Skeletal muscle cell (primary cell): ENCODE measurements around the gene EPHA1.

Experiments used
- DNase-seq: peaks from one replicate; pipeline ENCODE4 v3.0.0-alpha.2; 2010; ENCODE audit warnings: low read depth
- H3K4me3 ChIP-seq: 2 replicates; pipeline ENCODE4 v1.5.1; 2011; ENCODE audit warnings: low read depth, mild to moderate bottlenecking, control low read depth, low read length, moderate library complexity

Gene EPHA1

GRCh38 chr7:143408686-143409561 is at the start of gene EPHA1:
EPHA1 (minus strand) TSS chr7:143408856; CDS start chr7:143408805, 51 bp downstream.
- no peak within 1 kb of the TSS for H3K4me3 ChIP-seq
- DNase-seq: no peak

- no peak for DNase-seq
- H3K4me3 ChIP-seq: no peak overlapping the region
These were observed 49.6 kb upstream of the EPHA1 start for GRCh38 chr7:143458263-143458662.

DNA sequence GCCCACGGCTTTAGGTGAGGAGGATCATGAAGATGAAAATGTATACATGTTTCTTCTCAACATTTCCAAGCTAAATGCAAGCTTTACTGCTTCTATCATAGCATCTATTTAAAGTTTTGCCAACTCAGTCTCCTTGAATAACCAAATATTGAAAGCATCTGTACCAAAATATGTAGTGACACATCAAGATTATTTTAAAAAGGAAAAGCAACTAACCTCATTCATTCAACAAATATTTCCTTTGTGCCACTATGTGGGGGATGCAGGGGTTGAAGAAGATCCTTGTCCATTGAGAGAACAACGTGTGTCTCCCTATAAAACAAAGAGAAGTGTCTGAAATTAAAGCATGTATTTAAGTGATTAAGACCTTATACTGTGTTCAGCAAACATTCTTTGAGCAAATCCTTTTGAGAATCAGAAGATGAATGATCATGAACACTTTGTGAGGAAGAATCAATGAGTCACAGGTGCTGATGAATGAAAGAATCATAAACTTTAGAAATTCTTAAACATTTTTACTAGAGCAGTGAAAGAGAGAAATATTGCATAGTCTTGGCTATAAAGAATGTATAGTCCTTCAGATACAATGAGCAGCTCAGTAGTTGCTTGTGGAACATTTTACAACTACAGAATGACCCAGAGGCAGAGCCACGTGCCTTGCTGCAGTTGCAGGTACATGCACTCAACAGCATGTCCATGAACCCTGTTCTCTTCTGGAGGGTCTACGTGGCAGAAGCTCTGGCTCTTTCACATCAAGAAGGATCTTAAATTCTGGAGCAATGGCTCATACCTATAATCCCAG is 48.5 kb upstream of the EPHA1 start:
- DNase-seq: no peak

GRCh38 chr7:143455942-143456341 is 47.3 kb upstream of the EPHA1 start:
- no peak overlapping the region for H3K4me3 ChIP-seq
- DNase-seq: no peak

More for the DNA sequence above, 48.5 kb upstream of the EPHA1 start:
- no peak overlapping the region for H3K4me3 ChIP-seq

- H3K4me3 ChIP-seq: no peak overlapping the region
These were observed 46.8 kb upstream of the EPHA1 start for GRCh38 chr7:143455491-143455890.

DNA sequence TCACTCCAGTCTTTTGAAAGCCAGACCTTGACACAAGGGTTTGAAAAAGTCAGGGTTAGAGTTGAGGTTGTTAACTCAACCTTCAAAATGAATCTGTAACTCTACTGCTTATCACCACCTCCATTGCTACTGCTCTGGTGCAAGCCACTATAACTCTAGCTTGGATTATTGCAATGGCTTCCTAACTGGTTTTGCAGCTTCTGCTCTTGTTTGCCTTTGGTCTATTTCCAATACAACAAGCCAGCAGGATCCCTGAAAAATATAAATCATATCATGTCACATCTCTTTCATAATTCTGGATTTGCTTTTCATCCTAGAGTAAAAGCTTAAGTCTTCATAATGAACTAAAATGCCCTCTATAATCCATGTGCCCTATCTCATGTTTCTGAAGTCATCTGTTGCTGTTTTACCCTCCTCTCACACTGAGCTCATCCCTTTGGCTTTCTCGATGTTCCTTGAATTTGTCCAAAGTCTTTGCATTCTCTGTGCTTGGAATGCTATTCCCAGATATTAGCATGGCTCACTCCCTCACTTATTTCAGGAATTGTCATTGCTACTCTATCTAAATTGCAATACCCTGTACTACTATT is 45.5 kb upstream of the EPHA1 start:
- DNase-seq: no peak
- no peak overlapping the region for H3K4me3 ChIP-seq

More at GRCh38 chr7:143455491-143455890, 46.8 kb upstream of the EPHA1 start:
- no peak for DNase-seq

DNA sequence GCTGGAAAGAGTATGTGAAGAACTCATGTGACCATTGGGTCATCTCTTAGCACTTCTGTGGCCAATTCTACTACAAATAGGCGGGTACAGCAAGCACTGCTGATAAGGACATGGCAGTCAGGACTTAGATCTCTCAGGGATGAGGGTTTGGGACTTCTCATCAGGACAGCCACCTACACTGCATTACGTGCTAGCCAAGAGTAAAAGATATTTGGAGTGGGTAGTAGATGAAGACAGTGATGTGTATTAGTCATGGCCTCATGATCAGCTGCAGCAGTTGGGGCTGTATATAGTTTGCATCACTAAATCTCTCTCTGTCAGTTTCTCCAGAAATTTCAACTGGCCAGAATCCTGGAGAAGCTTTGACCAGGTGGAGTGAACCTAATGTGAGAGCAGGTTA is 43.8 kb upstream of the EPHA1 start:
- H3K4me3 ChIP-seq: no peak overlapping the region
- DNase-seq: no peak

- H3K4me3 ChIP-seq: no peak overlapping the region
- DNase-seq: no peak
These were observed 43.1 kb upstream of the EPHA1 start for GRCh38 chr7:143451746-143452145.

DNA sequence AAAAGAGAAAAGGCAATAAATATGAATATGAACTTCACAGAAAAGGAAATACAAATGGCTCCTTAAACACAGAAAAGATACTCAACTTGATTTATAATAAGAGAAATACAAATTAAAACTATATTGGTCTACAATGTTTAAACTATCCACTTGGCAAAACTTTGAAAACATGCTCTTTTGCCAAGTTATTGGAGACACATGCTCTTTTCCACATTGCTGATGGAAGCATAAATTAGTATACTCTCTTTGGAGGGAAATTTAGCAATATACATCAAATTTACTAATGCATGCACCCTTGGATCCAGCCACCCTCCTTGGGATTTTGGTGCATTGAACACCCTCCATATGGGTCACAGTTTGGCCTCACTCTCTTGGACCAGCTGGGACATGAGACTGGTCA is 42.5 kb upstream of the EPHA1 start:
- no peak for DNase-seq
- no peak overlapping the region for H3K4me3 ChIP-seq

- no peak overlapping the region for H3K4me3 ChIP-seq
- DNase-seq: no peak
These were observed 41.1 kb upstream of the EPHA1 start for GRCh38 chr7:143449793-143450192.

- DNase-seq: no peak
- no peak overlapping the region for H3K4me3 ChIP-seq
These were observed 39.8 kb upstream of the EPHA1 start for GRCh38 chr7:143448429-143448828.

DNA sequence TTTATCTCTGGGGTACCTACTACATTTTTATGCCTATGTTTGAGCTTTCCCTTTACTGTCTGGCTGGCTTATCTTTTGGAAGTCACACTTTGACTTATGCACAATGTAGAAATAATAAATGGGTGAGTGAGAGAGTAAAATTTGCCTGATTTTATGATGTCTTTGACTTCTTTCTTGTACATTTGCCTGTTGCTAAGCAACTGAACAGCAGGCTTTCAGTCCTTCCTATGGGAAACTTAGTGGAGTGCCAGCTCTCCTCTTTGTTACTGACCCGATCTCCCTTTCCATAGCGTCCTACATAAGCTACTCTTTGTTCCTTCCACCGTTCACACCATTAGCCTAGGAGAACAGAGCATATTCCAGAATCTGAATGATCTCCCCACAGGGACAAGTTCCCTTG is 38.8 kb upstream of the EPHA1 start:
- H3K4me3 ChIP-seq: no peak overlapping the region

DNA sequence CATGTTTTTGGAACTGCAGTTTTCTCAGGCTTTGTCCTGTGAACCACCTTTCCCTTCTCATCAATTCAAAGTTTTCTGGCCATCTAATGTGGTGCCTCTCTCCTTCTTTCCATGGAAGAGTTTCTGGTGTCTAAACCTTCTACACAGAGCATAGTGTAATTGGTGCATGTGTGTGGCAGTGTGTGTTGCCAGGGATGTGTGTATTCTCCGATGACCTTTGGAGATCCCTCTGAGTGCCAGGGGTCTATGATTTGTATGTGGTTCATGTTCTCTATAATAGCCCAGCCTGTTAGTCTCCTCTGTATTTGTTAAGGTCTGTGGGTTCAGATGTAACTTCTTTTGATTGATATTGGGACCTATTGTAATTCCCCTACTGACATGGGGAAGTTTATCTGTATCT is 36.1 kb upstream of the EPHA1 start:
- H3K4me3 ChIP-seq: no peak overlapping the region
- no peak for DNase-seq

More for the DNA sequence above, 38.8 kb upstream of the EPHA1 start:
- no peak for DNase-seq

GRCh38 chr7:143444063-143444782 is 35.6 kb upstream of the EPHA1 start:
- DNase-seq: no peak
- no peak overlapping the region for H3K4me3 ChIP-seq

- no peak within 1 kb of the TSS for H3K4me3 ChIP-seq
- no peak for DNase-seq
These were observed 34.5 kb upstream of the EPHA1 start, which contains the start of gene TAS2R60 for GRCh38 chr7:143443153-143443552. TAS2R60 (plus strand) TSS chr7:143443453; CDS start chr7:143443453, 0 bp downstream.

DNA sequence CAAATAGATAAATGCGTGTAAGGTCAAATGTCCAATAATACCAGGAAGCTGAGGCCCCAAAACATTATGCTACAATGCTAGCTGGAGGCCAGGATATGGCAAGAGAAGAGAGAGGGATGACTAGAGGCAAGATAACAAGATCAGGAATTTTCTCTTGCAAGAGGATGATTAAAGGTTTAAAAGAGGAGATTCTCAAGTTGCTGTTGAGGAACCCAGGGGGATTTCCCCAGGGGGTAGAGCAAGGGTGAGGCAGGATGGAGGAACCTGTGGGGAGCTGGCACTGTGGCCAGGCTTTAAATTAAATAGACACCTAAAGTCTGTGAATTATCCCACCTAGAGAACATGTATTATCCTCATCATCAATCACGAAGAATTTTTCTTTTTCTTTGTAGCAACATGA is 31.2 kb upstream of the EPHA1 start:
- H3K4me3 ChIP-seq: no peak overlapping the region
- no peak for DNase-seq

DNA sequence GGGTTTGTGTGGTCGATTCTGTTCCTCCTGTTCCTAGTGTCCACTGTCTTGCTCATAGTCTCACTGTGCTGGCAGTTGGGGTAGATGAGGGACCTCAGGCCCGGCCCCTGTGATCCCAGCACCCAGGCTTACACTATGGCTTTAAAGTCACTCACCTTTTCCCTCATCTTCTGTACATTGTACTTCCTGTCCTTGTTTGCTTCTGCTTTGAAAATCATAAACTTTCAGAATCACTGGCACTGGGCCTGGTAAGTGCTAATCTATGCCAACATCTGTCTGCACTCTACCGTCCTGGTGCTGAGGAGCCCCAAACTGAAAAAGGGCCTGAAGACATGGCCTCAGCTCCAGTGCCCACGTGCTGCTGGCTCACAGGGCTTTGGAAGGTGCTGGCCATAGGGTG is 28.9 kb upstream of the EPHA1 start:
- DNase-seq: no peak
- H3K4me3 ChIP-seq: no peak overlapping the region

DNA sequence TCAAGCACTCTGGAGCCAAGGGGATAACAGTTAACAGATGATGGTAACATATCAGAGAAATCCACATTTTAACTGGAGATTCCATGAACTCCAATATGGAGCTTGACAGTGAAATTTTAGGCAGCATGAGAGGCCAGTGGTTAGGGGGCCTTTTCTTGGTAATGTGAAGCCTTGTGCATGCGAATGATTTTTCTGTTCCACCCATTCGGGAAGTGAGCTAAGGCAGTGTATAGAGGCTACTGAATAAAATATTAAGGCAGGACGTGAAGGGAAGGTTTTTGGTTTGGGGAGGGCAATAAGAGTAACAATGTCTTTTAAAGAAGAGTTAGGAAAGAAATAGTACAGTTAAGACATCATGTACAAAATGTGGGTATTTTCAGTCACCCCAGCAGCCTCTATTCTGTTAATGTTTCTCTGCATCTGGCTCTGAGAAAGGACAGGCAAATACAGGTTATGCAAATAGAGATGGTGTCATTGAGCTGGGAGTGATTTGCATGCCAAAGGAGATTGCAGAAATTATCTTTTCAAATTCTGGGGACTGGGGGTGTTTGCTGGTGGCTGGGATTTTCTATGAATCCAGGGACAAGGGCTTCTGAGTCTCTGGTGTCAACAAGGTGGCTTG is 27.8 kb upstream of the EPHA1 start:
- no peak overlapping the region for H3K4me3 ChIP-seq
- DNase-seq: no peak

- H3K4me3 ChIP-seq: no peak overlapping the region
These were observed 26.6 kb upstream of the EPHA1 start for GRCh38 chr7:143435266-143435665.

More at GRCh38 chr7:143435266-143435665, 26.6 kb upstream of the EPHA1 start:
- DNase-seq: no peak
